Measurements from ENCODE around the gene GCSH. TPM values are rescaled to one million over a fixed set of nuclear protein-coding genes. Genes with fewer than 3 reads are reported as not detected.

The GCSH gene
- total and polyA plus RNA-seq, 12 donors, result 10.3 to 80.1 (median 24.6) TPM

Small RNA genes lying within 50 kb of the gene (small RNA-seq; reads per million reads assigned to genes)
- gene AC092718.3 (0 reads per million in 2 donors), gene RNU6-1191P (0 reads per million in 2 donors)

Other genes with a start within 250 kb of the GCSH start
- gene CMC2, start 89.5 kb downstream of the GCSH start, total RNA-seq, result 100 to 1,000 TPM in 2 of 9 donors, 10 to 100 TPM in 7; 36.1 to 170 (median 59.7) TPM
- 10 to 100 TPM; 51.8 to 77.7 (median 71.8) TPM for gene CMC2, start 89.5 kb downstream of the GCSH start, polyA plus RNA-seq
- gene CENPN, start 89.2 kb downstream of the GCSH start, total RNA-seq, result 10 to 100 TPM in 3 of 9 donors, 1 to 10 TPM in 6; 2.2 to 18.9 (median 8.1) TPM
- gene CENPN, start 89.2 kb downstream of the GCSH start, polyA plus RNA-seq, result 10 to 100 TPM in 1 of 3 donors, 1 to 10 TPM in 2; 2.1 to 10.7 (median 3.0) TPM
- gene ATMIN, start 60.6 kb downstream of the GCSH start, total RNA-seq, result 10 to 100 TPM; 25.8 to 46.4 (median 35.5) TPM
- 10 to 100 TPM; 10.1 to 45.7 (median 11.1) TPM for gene ATMIN, start 60.6 kb downstream of the GCSH start, polyA plus RNA-seq
- 1 to 10 TPM in 3 of 9 donors, under 1 TPM in 3, not detected in 3; 0.24 to 6.0 (median 0.86) TPM for gene C16orf46, start 19.2 kb downstream of the GCSH start, total RNA-seq
- gene C16orf46, start 19.2 kb downstream of the GCSH start, polyA plus RNA-seq, result under 1 TPM; 0.17 to 0.59 (median 0.48) TPM
- gene BCO1, start 142.3 kb upstream of the GCSH start, total RNA-seq, result not detected
- under 1 TPM in 1 of 3 donors, not detected in 2; 0.03 TPM for gene BCO1, start 142.3 kb upstream of the GCSH start, polyA plus RNA-seq
- gene GAN, start 218.6 kb upstream of the GCSH start, total RNA-seq, result 1 to 10 TPM; 3.0 to 7.5 (median 4.6) TPM
- 1 to 10 TPM; 1.0 to 1.9 (median 1.5) TPM for gene GAN, start 218.6 kb upstream of the GCSH start, polyA plus RNA-seq